ENCODE results near the gene GRM7.
A peak's percentile ranks its signal among the peaks of the same experiment; 100 is the strongest.

GRM7 gene

DNA sequence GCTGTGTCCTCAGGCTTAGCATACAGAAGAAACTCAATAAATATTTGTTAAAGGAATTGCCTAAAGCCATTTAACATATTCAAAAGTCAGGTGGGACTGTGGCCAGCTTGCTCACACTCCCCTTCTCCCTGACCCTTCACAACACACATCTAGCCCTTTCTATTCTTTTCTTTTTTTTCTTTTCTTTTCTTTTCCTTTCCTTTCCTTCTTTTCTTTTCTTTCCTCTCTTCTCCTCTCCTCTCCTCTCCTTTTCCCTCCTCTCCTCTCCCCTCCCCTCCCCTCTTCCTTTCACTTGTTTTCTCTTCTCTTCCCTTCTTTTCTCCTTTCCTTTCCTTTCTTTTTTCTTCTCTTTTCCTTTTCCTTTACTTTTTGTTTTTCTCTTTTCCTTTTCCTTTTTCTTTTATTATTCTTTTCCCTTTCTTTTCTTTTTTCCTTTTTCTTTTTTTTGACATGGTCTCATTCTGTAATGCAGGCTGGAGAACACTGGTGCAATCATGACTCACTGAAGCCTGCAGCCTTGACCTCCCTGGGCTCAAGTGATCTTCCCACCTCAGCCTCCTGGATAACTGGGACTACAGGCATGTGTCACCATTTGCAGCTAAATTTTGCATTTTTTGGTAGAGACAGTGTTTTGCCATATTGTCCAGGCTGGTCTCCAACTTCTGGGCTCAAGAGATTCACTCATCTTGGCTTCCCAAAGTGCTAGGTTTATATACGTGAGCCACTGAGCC lies 377.8 kb downstream of the GRM7 start:
- DNase-seq (ENCODE audit: low read depth): no peak
- H3K4me3 ChIP-seq (ENCODE audit: low read depth, low read length): no peak overlapping the region
- TF ChIP-seq CTCF (IDR thresholded peaks at IDR 0.05; ENCODE audit: control insufficient read depth, extremely low read depth, insufficient read depth): no peak

GRCh38 chr3:7241584-7242302 lies 380.8 kb downstream of the GRM7 start:
- no peak overlapping the region for H3K4me3 ChIP-seq (ENCODE audit: low read depth, low read length)
- DNase-seq (ENCODE audit: low read depth): peak; percentile 54
- TF ChIP-seq CTCF (IDR thresholded peaks at IDR 0.05; ENCODE audit: control insufficient read depth, extremely low read depth, insufficient read depth): no peak

DNA sequence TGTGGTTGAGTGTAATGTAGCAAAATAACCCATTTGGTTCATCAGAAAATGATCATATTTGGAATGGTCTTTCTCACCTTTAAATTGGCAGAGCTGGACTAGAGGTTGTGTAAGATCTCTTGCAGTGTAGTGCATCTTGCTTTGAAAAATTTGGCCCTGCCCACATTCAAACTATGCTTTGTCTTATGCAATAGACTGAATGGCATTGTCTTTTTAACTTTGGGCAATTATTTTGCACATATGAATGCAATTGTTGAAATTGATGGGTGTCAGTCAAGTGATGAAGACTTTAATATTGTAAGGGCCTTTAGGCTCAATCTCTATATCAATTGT lies 381.4 kb downstream of the GRM7 start:
- no peak for TF ChIP-seq CTCF (IDR thresholded peaks at IDR 0.05; ENCODE audit: control insufficient read depth, extremely low read depth, insufficient read depth)
- H3K4me3 ChIP-seq (ENCODE audit: low read depth, low read length): no peak overlapping the region
- no peak for DNase-seq (ENCODE audit: low read depth)

- DNase-seq (ENCODE audit: low read depth): no peak
- TF ChIP-seq CTCF (IDR thresholded peaks at IDR 0.05; ENCODE audit: control insufficient read depth, extremely low read depth, insufficient read depth): no peak
- no peak overlapping the region for H3K4me3 ChIP-seq (ENCODE audit: low read depth, low read length)
These were observed 388.7 kb downstream of the GRM7 start for GRCh38 chr3:7249493-7250076.

- no peak overlapping the region for H3K4me3 ChIP-seq (ENCODE audit: low read depth, low read length)
These were observed 393.3 kb downstream of the GRM7 start for GRCh38 chr3:7254251-7254650.

GRCh38 chr3:7260975-7261374 lies 400.1 kb downstream of the GRM7 start:
- no peak for TF ChIP-seq CTCF (IDR thresholded peaks at IDR 0.05; ENCODE audit: control insufficient read depth, extremely low read depth, insufficient read depth)
- no peak overlapping the region for H3K4me3 ChIP-seq (ENCODE audit: low read depth, low read length)
- DNase-seq (ENCODE audit: low read depth): no peak

More at GRCh38 chr3:7254251-7254650, 393.3 kb downstream of the GRM7 start:
- no peak for TF ChIP-seq CTCF (IDR thresholded peaks at IDR 0.05; ENCODE audit: control insufficient read depth, extremely low read depth, insufficient read depth)
- no peak for DNase-seq (ENCODE audit: low read depth)
